ENCODE results near the gene NR5A2. TPM values are rescaled to one million over a fixed set of nuclear protein-coding genes. Genes with fewer than 3 reads are reported as not detected.

The NR5A2 gene
- total RNA-seq, 1 experiment from 2014 or later = 22.3 TPM

- Mint-ChIP-seq H3K4me1 (peaks cover 62% of the 10 kb centered on the region), H3K4me3 (no peak overlapping the region), H3K27ac (peak overlapping the region; percentile 90), H3K27me3 (ENCODE audit: low read depth) (no peaks in the 10 kb centered on the region), H3K36me3 (peaks cover 17% of the 10 kb centered on the region), H3K9me3 (no peaks in the 10 kb centered on the region)
- no peak for TF ChIP-seq MAX (CRISPR knock-in tag; IDR thresholded peaks at IDR 0.05)
- TF ChIP-seq ZNF138 (CRISPR knock-in tag; conservative IDR thresholded peaks at IDR 0.05) = no peak
- TF ChIP-seq NFATC4 (CRISPR knock-in tag; IDR thresholded peaks at IDR 0.05) = no peak
- TF ChIP-seq CREM (CRISPR knock-in tag; IDR thresholded peaks at IDR 0.05) = no peak
- TF ChIP-seq NR2C2 (CRISPR knock-in tag; IDR thresholded peaks at IDR 0.05) = no peak
- no peak for TF ChIP-seq GTF2I (CRISPR knock-in tag; conservative IDR thresholded peaks at IDR 0.05)
- no peak for TF ChIP-seq NR1H2 (CRISPR knock-in tag; IDR thresholded peaks at IDR 0.05)
- TF ChIP-seq NFYB (CRISPR knock-in tag; conservative IDR thresholded peaks at IDR 0.05; ENCODE audit: low read depth) = no peak
- no peak for TF ChIP-seq ZNF671 (CRISPR knock-in tag; IDR thresholded peaks at IDR 0.05)
- no peak for TF ChIP-seq HMGA2 (CRISPR knock-in tag; IDR thresholded peaks at IDR 0.05)
- ChIA-PET POLR2A (no interaction called here), CTCF (no interaction called here)
- DNase-seq (ENCODE audit: low spot score) (no peak), ATAC-seq (no peak)
Measured at GRCh38 chr1:200051620-200052019, 24.1 kb downstream of the NR5A2 start.

GRCh38 chr1:200053091-200053490 lies 25.6 kb downstream of the NR5A2 start:
- Mint-ChIP-seq H3K4me1 (peaks cover 48% of the 10 kb centered on the region), H3K9me3 (no peaks in the 10 kb centered on the region), H3K27ac (no peak overlapping the region; the same call in 1 of the 2 replicates), H3K4me3 (no peak overlapping the region), H3K27me3 (ENCODE audit: low read depth) (no peaks in the 10 kb centered on the region), H3K36me3 (peaks cover 26% of the 10 kb centered on the region)
- ATAC-seq = no peak
- DNase-seq (ENCODE audit: low spot score) = no peak
- POLR2A ChIA-PET = interaction anchor here (0.8 kb wide), 1 partner anchor 14 kb away, joined by 3 read pairs; no protein-coding TSS in a partner anchor
- CTCF ChIA-PET = no interaction called here
- TF ChIP-seq SMAD3 (CRISPR knock-in tag; IDR thresholded peaks at IDR 0.05; ENCODE audit: borderline replicate concordance) (no peak), NR2C2 (CRISPR knock-in tag; IDR thresholded peaks at IDR 0.05) (no peak), JAZF1 (CRISPR knock-in tag; IDR thresholded peaks at IDR 0.05) (no peak), IRF2 (CRISPR knock-in tag; IDR thresholded peaks at IDR 0.05; ENCODE audit: borderline replicate concordance, low read depth) (no peak), ESRRA (CRISPR knock-in tag; IDR thresholded peaks at IDR 0.05; ENCODE audit: borderline replicate concordance) (no peak), ZNF138 (CRISPR knock-in tag; conservative IDR thresholded peaks at IDR 0.05) (no peak), ATF1 (CRISPR knock-in tag; IDR thresholded peaks at IDR 0.05) (no peak), CREM (CRISPR knock-in tag; IDR thresholded peaks at IDR 0.05) (no peak), HMGA2 (CRISPR knock-in tag; IDR thresholded peaks at IDR 0.05) (no peak)
- TF ChIP-seq, protein P1, sequence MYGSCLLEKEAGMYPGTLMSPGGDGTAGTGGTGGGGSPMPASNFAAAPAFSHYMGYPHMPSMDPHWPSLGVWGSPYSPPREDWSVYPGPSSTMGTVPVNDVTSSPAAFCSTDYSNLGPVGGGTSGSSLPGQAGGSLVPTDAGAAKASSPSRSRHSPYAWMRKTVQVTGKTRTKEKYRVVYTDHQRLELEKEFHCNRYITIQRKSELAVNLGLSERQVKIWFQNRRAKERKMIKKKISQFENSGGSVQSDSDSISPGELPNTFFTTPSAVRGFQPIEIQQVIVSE (CRISPR knock-in tag; IDR thresholded peaks at IDR 0.05; ENCODE audit: borderline replicate concordance) = no peak
- TF ChIP-seq, protein P2, sequence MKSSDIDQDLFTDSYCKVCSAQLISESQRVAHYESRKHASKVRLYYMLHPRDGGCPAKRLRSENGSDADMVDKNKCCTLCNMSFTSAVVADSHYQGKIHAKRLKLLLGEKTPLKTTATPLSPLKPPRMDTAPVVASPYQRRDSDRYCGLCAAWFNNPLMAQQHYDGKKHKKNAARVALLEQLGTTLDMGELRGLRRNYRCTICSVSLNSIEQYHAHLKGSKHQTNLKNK (CRISPR knock-in tag; IDR thresholded peaks at IDR 0.05) = no peak
- TF ChIP-seq, protein P3, sequence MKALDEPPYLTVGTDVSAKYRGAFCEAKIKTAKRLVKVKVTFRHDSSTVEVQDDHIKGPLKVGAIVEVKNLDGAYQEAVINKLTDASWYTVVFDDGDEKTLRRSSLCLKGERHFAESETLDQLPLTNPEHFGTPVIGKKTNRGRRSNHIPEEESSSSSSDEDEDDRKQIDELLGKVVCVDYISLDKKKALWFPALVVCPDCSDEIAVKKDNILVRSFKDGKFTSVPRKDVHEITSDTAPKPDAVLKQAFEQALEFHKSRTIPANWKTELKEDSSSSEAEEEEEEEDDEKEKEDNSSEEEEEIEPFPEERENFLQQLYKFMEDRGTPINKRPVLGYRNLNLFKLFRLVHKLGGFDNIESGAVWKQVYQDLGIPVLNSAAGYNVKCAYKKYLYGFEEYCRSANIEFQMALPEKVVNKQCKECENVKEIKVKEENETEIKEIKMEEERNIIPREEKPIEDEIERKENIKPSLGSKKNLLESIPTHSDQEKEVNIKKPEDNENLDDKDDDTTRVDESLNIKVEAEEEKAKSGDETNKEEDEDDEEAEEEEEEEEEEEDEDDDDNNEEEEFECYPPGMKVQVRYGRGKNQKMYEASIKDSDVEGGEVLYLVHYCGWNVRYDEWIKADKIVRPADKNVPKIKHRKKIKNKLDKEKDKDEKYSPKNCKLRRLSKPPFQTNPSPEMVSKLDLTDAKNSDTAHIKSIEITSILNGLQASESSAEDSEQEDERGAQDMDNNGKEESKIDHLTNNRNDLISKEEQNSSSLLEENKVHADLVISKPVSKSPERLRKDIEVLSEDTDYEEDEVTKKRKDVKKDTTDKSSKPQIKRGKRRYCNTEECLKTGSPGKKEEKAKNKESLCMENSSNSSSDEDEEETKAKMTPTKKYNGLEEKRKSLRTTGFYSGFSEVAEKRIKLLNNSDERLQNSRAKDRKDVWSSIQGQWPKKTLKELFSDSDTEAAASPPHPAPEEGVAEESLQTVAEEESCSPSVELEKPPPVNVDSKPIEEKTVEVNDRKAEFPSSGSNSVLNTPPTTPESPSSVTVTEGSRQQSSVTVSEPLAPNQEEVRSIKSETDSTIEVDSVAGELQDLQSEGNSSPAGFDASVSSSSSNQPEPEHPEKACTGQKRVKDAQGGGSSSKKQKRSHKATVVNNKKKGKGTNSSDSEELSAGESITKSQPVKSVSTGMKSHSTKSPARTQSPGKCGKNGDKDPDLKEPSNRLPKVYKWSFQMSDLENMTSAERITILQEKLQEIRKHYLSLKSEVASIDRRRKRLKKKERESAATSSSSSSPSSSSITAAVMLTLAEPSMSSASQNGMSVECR (CRISPR knock-in tag; IDR thresholded peaks at IDR 0.05; ENCODE audit: borderline replicate concordance) = no peak

DNA sequence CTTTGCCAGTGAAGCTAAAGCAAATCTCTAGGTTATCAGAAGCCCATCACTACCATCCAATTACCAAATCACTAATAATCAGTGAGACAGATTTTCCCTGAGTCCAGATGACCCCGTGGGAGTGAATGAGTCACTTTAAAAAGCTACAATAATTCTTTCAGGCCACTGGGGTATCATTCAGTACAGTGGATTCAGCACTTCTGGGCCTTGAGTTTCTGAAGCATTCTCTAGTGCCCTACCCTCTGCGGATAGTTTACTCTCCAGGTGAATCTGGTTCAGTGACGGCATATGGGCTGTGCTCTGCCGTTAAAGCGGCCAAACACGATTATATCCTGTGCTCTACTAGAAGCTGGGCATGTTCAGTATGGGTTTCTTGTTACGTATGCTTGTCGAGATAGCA lies 26.1 kb downstream of the NR5A2 start:
- H3K4me3 Mint-ChIP-seq = no peak overlapping the region
- H3K36me3 Mint-ChIP-seq = peaks cover 28% of the 10 kb centered on the region
- DNase-seq (ENCODE audit: low spot score) (no peak), ATAC-seq (0 out of 2 replicates have a peak, but pooled peaks have one; percentile 36)
- H3K4me1 Mint-ChIP-seq = peaks cover 42% of the 10 kb centered on the region
- no peaks in the 10 kb centered on the region for H3K27me3 Mint-ChIP-seq (ENCODE audit: low read depth)
- ChIA-PET POLR2A (interaction anchor here (0.8 kb wide), 1 partner anchor 14 kb away, joined by 3 read pairs; no protein-coding TSS in a partner anchor), CTCF (no interaction called here)
- no peaks in the 10 kb centered on the region for H3K9me3 Mint-ChIP-seq
- peak overlapping the region; percentile 55 for H3K27ac Mint-ChIP-seq
- TF ChIP-seq ZNF121 (CRISPR knock-in tag; IDR thresholded peaks at IDR 0.05) (no peak), OVOL2 (CRISPR knock-in tag; IDR thresholded peaks at IDR 0.05; ENCODE audit: borderline replicate concordance) (no peak), ZNF138 (CRISPR knock-in tag; conservative IDR thresholded peaks at IDR 0.05) (no peak), ATF3 (CRISPR knock-in tag; conservative IDR thresholded peaks at IDR 0.05) (no peak), CREM (CRISPR knock-in tag; IDR thresholded peaks at IDR 0.05) (no peak), HMGA2 (CRISPR knock-in tag; IDR thresholded peaks at IDR 0.05) (no peak), ZNF396 (CRISPR knock-in tag; IDR thresholded peaks at IDR 0.05; ENCODE audit: borderline replicate concordance) (no peak), SOX15 (CRISPR knock-in tag; IDR thresholded peaks at IDR 0.05) (no peak), GTF2I (CRISPR knock-in tag; conservative IDR thresholded peaks at IDR 0.05) (no peak), ZNF263 (CRISPR knock-in tag; IDR thresholded peaks at IDR 0.05; ENCODE audit: low read depth) (no peak), CREB1 (CRISPR knock-in tag; IDR thresholded peaks at IDR 0.05) (no peak)
- TF ChIP-seq, protein P4, sequence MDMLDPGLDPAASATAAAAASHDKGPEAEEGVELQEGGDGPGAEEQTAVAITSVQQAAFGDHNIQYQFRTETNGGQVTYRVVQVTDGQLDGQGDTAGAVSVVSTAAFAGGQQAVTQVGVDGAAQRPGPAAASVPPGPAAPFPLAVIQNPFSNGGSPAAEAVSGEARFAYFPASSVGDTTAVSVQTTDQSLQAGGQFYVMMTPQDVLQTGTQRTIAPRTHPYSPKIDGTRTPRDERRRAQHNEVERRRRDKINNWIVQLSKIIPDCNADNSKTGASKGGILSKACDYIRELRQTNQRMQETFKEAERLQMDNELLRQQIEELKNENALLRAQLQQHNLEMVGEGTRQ (CRISPR knock-in tag; IDR thresholded peaks at IDR 0.05) = no peak
- TF ChIP-seq, protein P1 (CRISPR knock-in tag; IDR thresholded peaks at IDR 0.05; ENCODE audit: borderline replicate concordance) = no peak
